Stimulated activated CD8-positive, alpha-beta memory T cell treated with anti-CD3 and anti-CD28 coated beads, Interleukin-12 subunit alpha, Interleukin-12 subunit beta, amount 100 ng/mL, for 24 hours (primary cell): ENCODE measurements around the gene ZNF280C.
A peak's percentile ranks its signal among the peaks of the same experiment; 100 is the strongest.

Source experiments
- DNase-seq: peaks from one replicate; pipeline ENCODE4 v3.0.0-alpha.2; 2020; ENCODE audit errors: extremely low read depth

Gene ZNF280C

DNA sequence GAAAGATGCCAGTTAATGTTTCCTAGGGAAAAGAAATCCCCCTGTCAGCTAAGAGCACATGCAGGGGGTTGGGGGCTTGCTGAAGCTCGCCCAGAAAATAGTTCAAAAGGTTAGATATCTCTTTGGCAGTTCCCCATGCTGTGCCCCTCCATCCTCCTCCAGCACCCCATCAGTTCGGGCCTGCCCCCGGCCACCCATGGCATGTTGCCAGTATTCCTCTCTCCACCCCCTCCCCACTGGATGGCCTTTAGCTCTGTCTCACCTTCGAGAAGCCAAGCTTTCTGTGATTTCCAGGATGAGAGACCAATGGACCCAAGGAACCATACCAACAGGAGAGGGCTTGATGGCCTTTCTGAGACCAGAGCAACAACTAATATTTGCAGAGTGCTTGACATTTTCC, 91.8 kb downstream of the ZNF280C start:
- no peak for DNase-seq

DNA sequence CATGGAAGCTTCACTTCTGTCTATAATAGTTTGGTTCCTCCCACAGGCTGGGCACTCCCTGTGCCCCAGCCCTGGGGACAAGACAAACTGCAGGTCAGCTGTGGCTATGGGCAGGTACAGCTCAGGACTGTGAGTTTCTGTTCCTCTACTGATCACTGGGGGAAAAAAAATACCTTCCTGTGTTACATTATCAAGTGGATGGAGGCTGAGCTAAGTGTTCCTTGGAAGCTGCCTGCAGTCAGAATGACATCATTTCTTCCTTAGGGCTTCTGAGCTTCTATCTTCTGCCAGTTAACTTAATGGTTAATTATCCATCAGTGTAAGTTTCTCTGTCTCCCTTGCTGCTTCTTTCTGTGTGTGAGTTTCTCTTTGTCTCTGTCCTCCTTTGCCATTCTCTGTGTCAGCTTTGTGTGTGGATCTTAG, 92.3 kb downstream of the ZNF280C start:
- no peak for DNase-seq

DNA sequence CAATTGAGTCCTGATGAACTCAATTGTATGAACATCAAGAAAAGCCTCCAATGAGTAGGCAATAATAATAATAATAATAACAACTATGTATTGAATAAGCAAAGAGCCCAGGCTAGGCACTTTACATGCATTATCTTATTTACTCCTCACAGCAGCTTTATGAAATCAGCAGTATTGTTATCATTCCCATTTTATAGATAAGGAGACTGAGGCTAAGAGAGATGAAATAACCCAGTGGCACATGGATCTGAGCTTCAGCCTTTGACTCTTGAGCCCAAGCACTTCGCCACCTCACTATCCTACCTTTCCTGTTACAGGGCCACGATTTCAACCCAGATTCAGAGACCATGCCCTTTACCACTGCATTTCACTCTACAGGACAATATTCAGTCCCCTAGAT, 93.8 kb downstream of the ZNF280C start:
- no peak for DNase-seq

- DNase-seq: no peak
These were observed 94.5 kb downstream of the ZNF280C start for GRCh38 chrX:130174045-130174704.

GRCh38 chrX:130173190-130173895, 95.4 kb downstream of the ZNF280C start:
- DNase-seq: no peak

DNA sequence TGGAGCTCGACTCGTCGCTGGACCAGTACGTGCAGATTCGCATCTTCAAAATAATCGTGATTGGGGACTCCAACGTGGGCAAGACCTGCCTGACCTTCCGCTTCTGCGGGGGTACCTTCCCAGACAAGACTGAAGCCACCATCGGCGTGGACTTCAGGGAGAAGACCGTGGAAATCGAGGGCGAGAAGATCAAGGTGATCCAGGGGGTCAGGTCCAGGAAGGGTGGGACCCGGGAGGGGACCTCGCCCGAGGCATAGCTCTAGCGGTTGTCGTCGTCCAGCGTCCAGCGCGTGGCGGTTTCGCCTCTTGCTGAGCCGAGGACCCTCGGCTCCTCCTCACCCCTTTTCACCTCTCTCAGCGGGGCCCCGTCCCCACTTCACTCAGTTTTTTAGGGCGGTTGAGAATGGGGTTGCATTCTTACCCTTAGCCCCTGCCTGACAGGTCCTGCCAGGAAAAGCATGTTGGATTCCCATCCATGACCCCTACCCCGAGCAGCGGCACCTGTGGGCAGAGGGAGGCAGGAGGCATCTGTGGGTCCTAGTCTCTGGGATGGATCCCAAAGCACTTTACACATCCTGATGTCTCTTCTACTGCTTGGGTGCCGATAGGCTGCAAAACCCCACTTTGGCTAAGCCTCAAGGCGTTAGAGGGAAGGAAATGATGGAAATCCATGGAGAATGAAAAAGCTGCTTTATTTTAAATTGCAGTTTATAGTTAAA, 96.4 kb downstream of the ZNF280C start:
- DNase-seq: no peak

DNA sequence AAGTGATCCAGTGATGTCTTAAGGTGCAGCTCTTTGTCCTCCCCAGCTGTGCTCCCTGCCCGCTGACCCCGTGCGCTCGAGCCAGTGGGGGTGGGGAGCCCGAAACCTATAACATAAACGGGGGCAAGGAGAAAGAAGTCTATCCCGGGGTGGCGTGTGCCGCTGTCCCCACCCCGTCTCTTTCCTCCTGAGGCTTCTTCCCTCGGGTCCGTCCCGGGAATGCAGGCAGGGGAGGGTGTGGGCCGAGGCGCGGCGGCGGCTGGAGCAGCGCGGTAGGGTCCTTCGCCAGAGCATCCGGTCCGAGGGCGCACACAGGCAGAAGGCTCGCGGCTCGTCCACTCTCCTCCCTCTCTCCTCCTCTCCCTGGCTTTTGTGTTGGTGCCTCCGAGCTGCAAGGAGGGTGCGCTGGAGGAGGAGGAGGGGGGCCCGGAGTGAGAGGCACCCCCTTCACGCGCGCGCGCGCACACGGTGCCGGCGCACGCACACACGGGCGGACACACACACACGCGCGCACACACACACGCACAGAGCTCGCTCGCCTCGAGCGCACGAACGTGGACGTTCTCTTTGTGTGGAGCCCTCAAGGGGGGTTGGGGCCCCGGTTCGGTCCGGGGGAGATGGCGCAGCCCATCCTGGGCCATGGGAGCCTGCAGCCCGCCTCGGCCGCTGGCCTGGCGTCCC, 97.1 kb downstream of the ZNF280C start, which contains the start of gene RAB33A:
Gene RAB33A, plus strand, starts transcription at position 517 of the 681 bp plus-strand sequence. Its CDS starts 101 bp downstream, at position 618.
- no peak for DNase-seq

DNA sequence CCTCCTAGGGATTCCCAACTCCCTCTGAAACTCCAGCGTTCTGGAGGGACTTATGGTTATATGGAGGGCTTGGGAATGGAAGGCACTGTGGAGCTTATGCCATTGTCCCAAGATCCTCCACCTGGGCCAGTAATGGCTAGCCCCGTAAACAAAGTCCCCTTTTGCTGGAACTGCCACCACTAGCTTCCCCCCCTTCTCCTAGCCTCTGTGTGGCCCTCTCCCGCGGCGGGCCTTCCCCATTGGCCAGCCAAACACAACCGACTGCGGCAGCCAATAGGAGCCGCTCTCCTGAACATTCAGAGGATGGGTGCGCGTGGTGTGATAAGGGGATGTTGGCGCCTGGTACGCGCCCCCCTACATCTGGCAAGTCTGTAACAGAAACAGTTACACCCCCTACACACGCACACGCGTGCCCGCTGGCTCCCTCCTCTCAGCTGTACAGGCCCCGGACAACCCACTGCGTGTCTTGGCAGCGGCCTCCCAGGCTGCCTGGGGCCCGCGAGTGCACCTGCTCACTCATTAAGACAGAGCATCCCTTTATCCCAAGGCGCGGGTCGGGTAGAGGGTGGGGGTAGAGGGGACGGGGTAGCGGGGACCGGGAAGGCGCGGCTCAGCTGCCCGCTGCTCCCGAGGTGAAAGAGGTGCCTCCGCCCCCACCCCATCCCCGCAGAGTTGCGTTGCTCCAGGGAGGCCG, 97.8 kb downstream of the ZNF280C start:
- DNase-seq: no peak

GRCh38 chrX:130167040-130167439, 101.7 kb downstream of the ZNF280C start:
- DNase-seq: no peak

DNA sequence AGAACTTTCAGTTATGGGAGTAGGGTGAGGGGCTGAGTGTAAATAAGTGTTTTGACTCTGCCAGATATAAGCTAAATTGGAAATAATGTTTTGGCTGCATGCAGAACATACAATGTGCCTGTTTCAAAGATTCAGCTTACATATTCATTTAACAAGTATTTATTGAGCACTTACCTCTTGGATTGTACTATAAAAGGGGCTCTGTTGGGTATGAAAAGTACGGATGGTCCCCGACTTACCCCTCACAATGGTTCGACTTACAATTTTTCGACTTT, 102.3 kb downstream of the ZNF280C start:
- DNase-seq: no peak

DNA sequence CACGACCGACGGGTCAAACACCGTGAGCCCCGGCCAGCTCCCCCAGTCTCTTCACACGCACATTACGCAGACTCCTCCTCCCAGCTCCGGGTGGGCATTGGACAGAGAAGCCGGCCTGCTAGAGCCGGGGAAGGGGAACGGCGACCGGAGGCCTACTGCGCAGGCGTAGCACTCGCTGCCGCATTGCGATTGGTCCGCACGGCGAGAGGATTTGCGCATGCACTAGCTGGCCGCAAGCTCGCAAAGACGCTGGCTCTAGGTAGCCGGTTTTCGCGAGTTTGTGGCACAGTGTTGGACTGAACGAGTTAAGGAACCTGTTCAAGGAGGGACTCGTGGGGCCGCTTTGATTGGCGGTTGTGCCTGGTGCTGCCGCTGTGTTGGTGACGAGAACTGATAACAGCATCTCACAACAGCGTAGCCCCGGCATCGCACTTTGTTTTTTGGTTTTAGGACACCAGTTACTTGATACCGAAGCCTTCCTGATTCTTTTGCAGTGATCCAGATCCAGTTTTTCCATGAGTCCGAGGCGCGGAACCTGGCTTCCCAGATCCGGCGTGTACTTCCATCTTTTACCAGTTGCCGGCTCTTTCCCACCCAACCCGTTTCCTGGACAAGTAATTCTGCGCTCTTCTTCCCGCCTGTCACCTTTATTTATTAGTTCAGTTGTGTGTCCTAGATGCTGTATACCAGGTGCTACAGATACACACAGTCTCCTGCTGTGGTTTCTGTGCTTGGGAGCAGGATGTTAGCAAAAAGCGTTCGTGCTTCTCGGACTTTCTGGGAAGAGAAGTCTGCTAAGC, 102.8 kb downstream of the ZNF280C start, which contains the start of gene AIFM1:
Gene AIFM1, minus strand, starts transcription at position 139 of the 800 bp plus-strand sequence. CDS start 185 bp downstream, outside the sequence.
- DNase-seq: peak; percentile 66

DNA sequence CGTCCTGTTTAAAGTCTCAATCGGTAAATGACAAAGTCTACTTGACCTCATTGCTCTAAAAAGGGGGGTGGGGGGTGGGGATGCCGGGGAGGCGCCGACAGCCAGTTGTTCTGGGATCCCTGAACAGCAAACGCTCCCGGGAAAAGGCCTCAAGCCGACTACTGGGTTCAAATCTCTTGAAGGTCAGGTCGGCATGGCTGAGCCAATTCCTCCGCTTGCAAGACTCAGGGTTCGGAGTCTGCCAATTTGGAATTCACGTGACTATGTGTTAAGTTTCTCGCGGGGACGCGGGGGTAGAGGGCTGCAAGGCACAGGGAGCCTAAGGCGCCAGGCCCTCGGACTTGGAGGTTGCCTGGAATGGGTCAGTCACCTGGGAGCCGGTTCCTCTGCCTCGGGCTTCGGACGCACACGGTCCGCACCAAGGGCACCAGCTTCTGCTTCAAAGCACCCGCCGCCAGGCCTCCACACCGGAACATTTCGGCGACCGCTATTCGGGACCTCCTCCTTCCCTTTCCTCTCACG, 103.5 kb downstream of the ZNF280C start:
- DNase-seq: no peak

- no peak for DNase-seq
These were observed 105.3 kb downstream of the ZNF280C start for GRCh38 chrX:130163398-130163797.

GRCh38 chrX:130162094-130162735, 106.5 kb downstream of the ZNF280C start:
- no peak for DNase-seq

DNA sequence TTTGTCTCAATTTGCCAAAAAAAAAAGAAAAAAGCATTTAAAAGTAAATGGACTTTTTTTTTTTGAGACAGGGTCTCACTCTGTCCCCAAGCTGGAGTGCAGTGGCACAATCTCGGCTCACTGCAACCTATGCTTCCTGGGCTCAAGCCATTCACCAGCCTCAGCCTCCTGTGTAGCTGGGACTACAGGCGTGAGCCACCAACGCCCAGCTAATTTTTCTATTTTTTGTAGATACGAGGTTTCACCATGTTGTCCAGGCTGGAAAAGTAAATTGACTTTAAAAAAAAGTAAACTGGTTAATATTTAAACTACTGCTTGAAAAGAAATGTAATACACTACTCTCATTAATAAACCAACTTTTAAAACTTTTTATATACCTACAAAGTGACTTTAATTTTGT, 108.9 kb downstream of the ZNF280C start:
- no peak for DNase-seq

DNA sequence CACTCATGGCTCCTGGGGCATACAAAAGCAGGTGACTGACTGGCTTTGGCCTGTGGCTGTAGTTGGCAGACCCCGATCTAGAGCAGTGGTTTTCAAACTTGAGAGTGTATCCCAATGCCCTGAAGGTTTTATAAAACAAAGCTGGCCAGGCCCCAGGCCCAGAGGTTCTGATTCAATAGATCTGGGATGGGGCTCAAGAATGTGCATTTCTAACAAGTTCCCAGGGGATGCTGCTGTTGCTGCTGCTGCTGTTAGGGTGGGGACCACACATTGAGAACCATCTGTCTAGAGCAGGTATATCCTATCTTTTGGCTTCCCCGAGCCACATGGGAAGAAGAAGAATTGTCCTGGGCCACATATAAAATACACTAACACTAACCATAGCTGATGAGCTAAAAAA, 110.4 kb downstream of the ZNF280C start:
- DNase-seq: no peak

GRCh38 chrX:130155564-130155963, 113.1 kb downstream of the ZNF280C start:
- DNase-seq: no peak
